OCI-LY1 (cell line): ENCODE results near the gene TGM5.
"Not testable (repeated sequence)": the region's sequence is repeated elsewhere in the genome, so short reads cannot be mapped to it uniquely, and the experiment has no call there.

Source experiments
- H2AFZ ChIP-seq: fragments of 200-600 bp; sonication (generic), shearing (Covaris generic); 2 replicates; pipeline ENCODE4 v1.6.0; 2014; ENCODE audit warnings: antibody characterized with exemption, mild to moderate bottlenecking, low read length
- H3F3A ChIP-seq: fragments of 200-600 bp; sonication (generic), shearing (Covaris generic); 2 replicates; pipeline ENCODE4 v1.6.0; 2014; ENCODE audit warnings: mild to moderate bottlenecking, antibody characterized with exemption, low read length, moderate library complexity; ENCODE audit not compliant: insufficient read depth
- H3K27ac ChIP-seq: fragments of 200-600 bp; sonication (generic); 2 replicates; pipeline ENCODE4 v1.5.1; 2014; ENCODE audit warnings: low read length, mixed run types, mild to moderate bottlenecking, low read depth; ENCODE audit not compliant: poor library complexity, severe bottlenecking
- H3K27me3 ChIP-seq: fragments of 200-600 bp; sonication (generic); 2 replicates; pipeline ENCODE4 v1.6.0; 2014; ENCODE audit warnings: antibody characterized with exemption, mild to moderate bottlenecking, low read length, moderate library complexity; ENCODE audit not compliant: insufficient read depth
- H3K36me3 ChIP-seq: fragments of 200-600 bp; sonication (generic); 2 replicates; pipeline ENCODE4 v1.6.1; 2014; ENCODE audit warnings: mild to moderate bottlenecking, antibody characterized with exemption, low read length, moderate library complexity, mixed read lengths; ENCODE audit not compliant: insufficient read depth
- H3K4me1 ChIP-seq: fragments of 200-600 bp; sonication (generic); 2 replicates; pipeline ENCODE4 v1.5.1; 2014; ENCODE audit warnings: mild to moderate bottlenecking, low read length, moderate library complexity; ENCODE audit not compliant: insufficient read depth, severe bottlenecking
- H3K4me2 ChIP-seq: fragments of 200-600 bp; sonication (generic), shearing (Covaris generic); 2 replicates; pipeline ENCODE4 v1.6.1; 2014; ENCODE audit warnings: low read length
- H3K4me3 ChIP-seq: fragments of 200-600 bp; sonication (generic); 2 replicates; pipeline ENCODE4 v1.5.1; 2014; ENCODE audit warnings: low read length, low read depth, mild to moderate bottlenecking, mixed read lengths; ENCODE audit not compliant: poor library complexity, severe bottlenecking
- H3K79me2 ChIP-seq: fragments of 200-600 bp; shearing (Covaris generic); 2 replicates; pipeline ENCODE4 v1.6.1; 2016; ENCODE audit warnings: mixed run types, low read length, mixed read lengths; ENCODE audit not compliant: insufficient read depth
- H3K9ac ChIP-seq: fragments of 200-600 bp; sonication (generic), shearing (Covaris generic); 2 replicates; pipeline ENCODE4 v1.6.1; 2014; ENCODE audit warnings: mild to moderate bottlenecking, low read length, mixed read lengths
- H3K9me2 ChIP-seq: fragments of 200-600 bp; sonication (generic), shearing (Covaris generic); 2 replicates; pipeline ENCODE4 v1.6.1; 2014; ENCODE audit warnings: low read depth, mild to moderate bottlenecking, low read length, mixed read lengths
- H3K9me3 ChIP-seq: fragments of 200-600 bp; shearing (Covaris generic); 2 replicates; pipeline ENCODE4 v1.6.1; 2014; ENCODE audit warnings: low read length, mixed read lengths
- H4K20me1 ChIP-seq: fragments of 200-600 bp; sonication (generic), shearing (Covaris generic); 2 replicates; pipeline ENCODE4 v1.6.0; 2016; ENCODE audit warnings: mild to moderate bottlenecking, low read length; ENCODE audit not compliant: insufficient read depth
- CTCF ChIP-seq: fragments of 200-600 bp; sonication (generic), shearing (Covaris generic); IDR thresholded peaks from 2 replicates; pipeline ENCODE4 v1.5.1; 2017; ENCODE audit warnings: mild to moderate bottlenecking, antibody characterized with exemption, low read length, moderate library complexity, mixed read lengths
- EZH2 ChIP-seq: fragments of 200-600 bp; sonication (generic), shearing (Covaris generic); IDR thresholded peaks from 2 replicates; pipeline ENCODE4 v1.8.0; 2017; ENCODE audit warnings: borderline replicate concordance, mixed run types, mild to moderate bottlenecking, antibody characterized with exemption, low read length, moderate library complexity, mixed read lengths

Gene TGM5

GRCh38 chr15:43230640-43231115, 36.0 kb downstream of the TGM5 start:
- Histone ChIP-seq H3K27ac (no peak overlapping the region), H3K9me3 (no peaks in the 10 kb centered on the region), H3K4me3 (no peak overlapping the region), H2AFZ (no peak overlapping the region), H4K20me1 (no peaks in the 10 kb centered on the region), H3K36me3 (no peaks in the 10 kb centered on the region), H3K79me2 (no peaks in the 10 kb centered on the region), H3K27me3 (no peaks in the 10 kb centered on the region), H3K9me2 (no peaks in the 10 kb centered on the region), H3K4me2 (no peak overlapping the region), H3K4me1 (no peaks in the 10 kb centered on the region), H3K9ac (no peak overlapping the region), H3F3A (no peaks in the 10 kb centered on the region)
- TF ChIP-seq EZH2 (no peak), CTCF (no peak)

- H2AFZ ChIP-seq = no peak overlapping the region
- no peaks in the 10 kb centered on the region for H3K4me1 ChIP-seq
- H3K9ac ChIP-seq = no peak overlapping the region
- no peaks in the 10 kb centered on the region for H3K79me2 ChIP-seq
- H3K4me3 ChIP-seq = no peak overlapping the region
- no peaks in the 10 kb centered on the region for H3F3A ChIP-seq
- no peak overlapping the region for H3K27ac ChIP-seq
- no peaks in the 10 kb centered on the region for H3K9me2 ChIP-seq
- no peaks in the 10 kb centered on the region for H4K20me1 ChIP-seq
- no peaks in the 10 kb centered on the region for H3K9me3 ChIP-seq
- TF ChIP-seq EZH2 (no peak), CTCF (no peak)
- H3K36me3 ChIP-seq = no peaks in the 10 kb centered on the region
- no peak overlapping the region for H3K4me2 ChIP-seq
- no peaks in the 10 kb centered on the region for H3K27me3 ChIP-seq
Measured at GRCh38 chr15:43229977-43230376, 36.8 kb downstream of the TGM5 start.

GRCh38 chr15:43226436-43227305, 40.1 kb downstream of the TGM5 start:
- Histone ChIP-seq H3F3A (no peaks in the 10 kb centered on the region), H2AFZ (no peak overlapping the region), H3K4me3 (no peak overlapping the region), H3K27me3 (no peaks in the 10 kb centered on the region), H3K9me3 (no peaks in the 10 kb centered on the region), H3K4me1 (no peaks in the 10 kb centered on the region), H3K27ac (no peak overlapping the region), H4K20me1 (no peaks in the 10 kb centered on the region), H3K4me2 (no peak overlapping the region), H3K9me2 (no peaks in the 10 kb centered on the region), H3K79me2 (no peaks in the 10 kb centered on the region), H3K9ac (no peak overlapping the region), H3K36me3 (no peaks in the 10 kb centered on the region)
- TF ChIP-seq EZH2 (no peak), CTCF (no peak)

- H3K79me2 ChIP-seq, H3K9me2 ChIP-seq, H3K9me3 ChIP-seq, H3K9ac ChIP-seq, H4K20me1 ChIP-seq, H3K36me3 ChIP-seq, H3K4me1 ChIP-seq, H3K27ac ChIP-seq, H2AFZ ChIP-seq, H3K4me3 ChIP-seq, H3K27me3 ChIP-seq, H3K4me2 ChIP-seq, H3F3A ChIP-seq: not testable (repeated sequence)
Measured at GRCh38 chr15:43225950-43226255, 40.8 kb downstream of the TGM5 start.
